GF-D8 (cell line): ENCODE measurements around the gene CLDND2.

Experiments used
- DNase-seq: peaks from one replicate; lab custom pipeline; 2025; lab: John Stamatoyannopoulos, UW

CLDND2 gene

DNA sequence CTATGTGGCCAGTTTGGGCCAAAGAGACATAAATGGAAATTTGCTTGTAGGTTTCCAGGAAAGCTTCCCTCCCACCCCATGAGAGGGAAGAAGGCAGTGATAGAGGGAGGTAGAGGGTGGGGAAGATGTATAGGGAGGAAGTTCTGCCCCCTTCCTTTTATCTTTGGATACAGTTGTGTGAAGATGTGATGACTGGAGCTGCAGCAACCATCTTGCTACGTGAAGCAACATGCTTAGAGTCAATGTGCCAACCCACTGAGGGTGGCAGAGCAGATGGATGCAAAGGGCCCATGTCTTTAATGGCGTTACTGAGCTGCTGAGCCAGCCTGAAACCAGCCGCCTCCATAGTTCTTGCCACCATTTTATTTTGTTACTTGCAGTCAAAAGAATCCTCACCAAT, 37.6 kb downstream of the CLDND2 start:
- DNase-seq, result no peak

DNA sequence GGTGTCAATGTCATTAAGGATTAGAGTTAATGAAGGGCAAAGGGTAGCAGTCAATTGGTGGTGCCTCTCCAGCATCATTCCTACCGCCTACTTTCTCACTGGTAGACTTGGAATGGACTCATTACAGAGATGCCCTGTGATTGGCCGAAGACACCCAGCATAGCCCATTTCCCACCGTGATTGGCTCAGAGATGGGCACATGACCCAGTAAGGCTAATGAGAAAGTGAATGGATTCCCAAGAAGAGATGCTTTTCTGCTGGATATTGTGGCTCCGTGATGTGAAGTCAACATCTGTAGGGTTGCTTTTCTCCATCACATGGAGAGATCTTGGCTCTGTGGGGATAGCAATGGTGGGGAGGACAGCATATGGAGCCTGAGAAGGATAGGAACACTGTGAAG, 38.4 kb downstream of the CLDND2 start:
- no peak for DNase-seq

DNA sequence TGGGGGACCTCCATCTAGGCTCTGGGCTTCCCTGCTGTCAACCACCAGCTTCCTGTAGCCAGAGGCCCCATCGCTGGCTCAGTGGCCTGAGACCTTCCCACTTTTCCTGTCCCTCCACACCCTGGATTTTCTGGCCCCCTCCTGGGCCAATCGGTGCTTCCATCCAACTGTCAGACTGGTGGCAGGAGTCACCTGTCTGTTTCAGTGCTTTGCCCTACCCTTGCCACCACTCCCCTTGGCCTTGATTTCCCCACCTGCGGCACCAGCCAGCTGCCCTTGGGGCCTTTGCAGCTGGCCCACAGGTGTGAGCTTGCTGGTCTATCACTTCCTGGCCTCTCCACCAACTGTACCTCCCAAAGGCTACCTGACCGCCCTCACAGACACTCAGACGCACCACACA, 39.4 kb downstream of the CLDND2 start:
- DNase-seq, result no peak

DNA sequence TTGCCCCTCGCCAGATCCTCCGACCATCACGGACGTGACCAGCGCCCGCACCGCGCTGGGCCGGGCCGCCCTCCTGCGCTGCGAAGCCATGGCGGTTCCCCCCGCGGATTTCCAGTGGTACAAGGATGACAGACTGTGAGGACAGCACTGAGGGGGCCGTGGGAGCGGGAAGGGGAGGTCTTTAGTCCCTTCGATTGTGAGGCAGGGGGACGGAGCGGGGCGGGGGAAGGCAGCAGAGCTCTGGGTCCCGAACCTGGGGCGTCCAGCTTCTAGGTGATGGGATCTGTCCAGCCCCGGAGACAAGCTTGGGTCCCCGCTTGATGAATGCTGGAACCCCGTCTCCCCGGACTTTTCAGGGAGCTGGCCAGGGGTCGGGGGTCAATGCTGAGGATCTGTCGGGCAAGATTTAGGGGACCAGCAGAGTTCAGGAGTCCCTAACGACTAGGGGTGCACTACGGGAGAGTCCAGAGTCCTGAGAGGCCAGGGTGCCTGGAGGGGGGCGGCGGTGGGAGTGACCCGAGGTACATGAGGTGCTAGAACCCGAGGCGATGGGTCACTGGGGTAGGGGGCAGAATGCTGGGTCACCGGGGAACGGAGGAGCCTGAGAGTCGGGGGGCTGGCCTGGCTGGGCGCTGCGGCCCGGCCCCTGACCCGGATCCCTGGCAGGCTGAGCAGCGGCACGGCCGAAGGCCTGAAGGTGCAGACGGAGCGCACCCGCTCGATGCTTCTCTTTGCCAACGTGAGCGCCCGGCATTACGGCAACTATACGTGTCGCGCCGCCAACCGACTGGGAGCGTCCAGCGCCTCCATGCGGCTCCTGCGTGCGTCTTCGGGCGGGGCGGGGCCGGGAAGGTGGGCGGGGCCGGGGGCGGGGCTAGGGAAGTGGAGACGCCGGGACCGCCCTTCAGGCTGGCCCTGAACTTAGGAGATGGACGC, 41.5 kb downstream of the CLDND2 start:
- DNase-seq, result no peak

DNA sequence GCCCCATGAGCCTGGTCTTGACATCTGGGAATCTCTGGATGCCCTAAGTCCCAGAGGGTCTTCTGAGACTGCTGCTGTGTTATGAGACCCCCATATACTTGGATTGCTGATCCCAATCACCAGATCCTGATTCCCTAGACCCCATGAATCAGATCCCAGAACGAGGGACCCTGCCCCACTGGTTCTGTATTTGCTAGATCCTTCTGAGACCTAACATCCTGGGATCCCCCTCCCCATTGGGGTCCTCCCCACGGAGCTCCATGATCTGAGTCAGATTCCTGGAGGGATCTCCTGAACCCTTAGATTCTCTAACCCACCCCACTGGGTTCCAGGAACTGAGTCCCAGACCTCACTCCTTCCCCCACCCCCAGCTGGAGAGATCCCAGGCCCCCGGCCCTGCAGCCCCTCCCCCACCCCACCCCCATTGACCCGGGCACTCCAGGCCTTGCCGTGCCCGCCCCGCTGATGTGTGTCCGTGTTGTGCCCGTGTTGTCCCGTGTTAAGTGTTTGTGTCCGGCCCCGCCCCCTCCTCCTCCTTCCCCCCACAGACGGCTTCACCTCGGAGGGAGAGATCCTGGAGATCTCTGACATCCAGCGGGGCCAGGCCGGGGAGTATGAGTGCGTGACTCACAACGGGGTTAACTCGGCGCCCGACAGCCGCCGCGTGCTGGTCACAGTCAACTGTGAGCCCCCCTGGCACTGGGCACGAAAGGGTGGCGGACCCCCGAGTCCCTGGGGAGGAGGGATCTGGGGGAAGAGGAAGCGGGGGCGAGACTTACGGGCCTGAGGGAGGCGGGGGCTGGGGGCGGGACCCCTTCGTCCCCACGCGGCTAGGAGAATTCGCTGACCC, 42.4 kb downstream of the CLDND2 start:
- DNase-seq, result no peak

DNA sequence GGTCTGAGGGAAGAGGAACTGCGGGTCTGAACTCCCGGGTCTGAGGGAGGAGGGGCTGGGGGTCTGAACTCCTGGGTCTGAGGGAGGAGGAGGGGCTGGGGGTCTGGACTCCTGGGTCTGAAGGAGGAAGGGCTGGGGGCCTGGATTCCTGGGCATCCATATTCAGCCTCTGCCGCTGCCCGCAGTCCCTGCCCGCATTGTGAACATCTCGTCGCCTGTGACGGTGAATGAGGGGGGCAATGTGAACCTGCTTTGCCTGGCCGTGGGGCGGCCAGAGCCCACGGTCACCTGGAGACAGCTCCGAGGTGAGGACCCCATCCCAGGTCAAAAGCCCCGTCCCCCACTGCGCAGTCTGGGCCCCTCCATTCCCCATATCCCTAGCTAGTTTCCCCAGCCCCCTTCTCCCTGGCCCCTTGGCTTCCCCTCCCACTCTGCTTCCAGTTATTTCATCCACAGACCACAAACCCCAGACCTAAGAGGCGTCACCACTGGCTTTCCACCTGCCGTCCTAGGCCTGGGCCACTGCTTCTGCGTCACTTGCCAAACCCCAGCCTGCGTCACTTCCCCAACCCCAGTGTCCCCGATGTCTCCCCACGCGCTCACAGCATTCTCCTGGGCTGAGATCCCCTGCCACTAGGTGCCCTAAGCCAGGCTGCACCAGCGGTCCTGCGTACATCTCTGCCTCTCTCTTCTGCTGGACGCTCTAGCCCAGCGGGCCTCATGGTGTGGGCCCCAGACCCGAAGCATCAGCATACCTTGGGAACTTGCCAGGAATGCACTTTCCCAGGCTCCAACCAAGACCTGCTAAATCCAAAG, 43.4 kb downstream of the CLDND2 start:
- no peak for DNase-seq

DNA sequence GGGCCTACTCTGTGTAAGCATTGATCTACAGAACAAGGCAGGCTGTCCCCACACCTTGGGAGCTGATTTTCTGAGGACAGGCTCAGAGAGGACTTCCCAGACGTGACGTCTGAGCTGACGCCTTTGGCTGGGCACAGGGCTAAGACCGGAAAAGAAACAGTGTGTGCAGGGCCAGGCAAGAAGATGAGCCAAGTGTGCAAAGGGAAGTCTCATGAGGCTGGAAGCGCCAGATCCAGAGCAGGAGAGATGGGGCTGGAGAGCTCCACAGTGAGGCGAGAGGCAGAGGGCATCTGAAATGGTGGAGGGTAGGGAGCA, 44.7 kb downstream of the CLDND2 start:
- DNase-seq, result no peak

DNA sequence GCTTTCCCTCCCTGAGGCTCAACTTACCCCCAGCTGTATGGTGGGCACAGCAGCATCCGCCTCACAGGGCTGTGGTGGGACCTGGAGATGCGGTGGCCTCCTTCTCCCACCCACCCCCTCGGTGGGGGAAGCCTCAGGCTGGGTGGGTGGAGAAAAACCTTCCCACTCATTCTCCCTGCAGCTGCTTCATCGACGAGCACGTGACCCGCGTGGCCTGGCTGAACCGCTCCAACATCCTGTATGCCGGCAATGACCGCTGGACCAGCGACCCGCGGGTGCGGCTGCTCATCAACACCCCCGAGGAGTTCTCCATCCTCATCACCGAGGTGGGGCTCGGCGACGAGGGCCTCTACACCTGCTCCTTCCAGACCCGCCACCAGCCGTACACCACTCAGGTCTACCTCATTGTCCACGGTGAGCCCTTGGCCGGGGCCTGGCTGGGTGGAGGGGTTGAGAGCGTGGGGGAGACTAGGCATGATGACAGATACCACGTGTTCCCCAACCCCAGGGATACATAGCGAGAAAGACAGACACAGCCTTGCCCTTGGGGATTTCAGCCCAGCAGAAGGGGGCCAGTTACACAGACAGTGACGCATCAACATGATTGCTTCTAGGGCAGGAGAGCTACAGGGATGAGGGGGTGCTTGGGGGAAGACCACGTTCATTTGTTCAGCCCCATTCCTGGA, 45.2 kb downstream of the CLDND2 start:
- no peak for DNase-seq

DNA sequence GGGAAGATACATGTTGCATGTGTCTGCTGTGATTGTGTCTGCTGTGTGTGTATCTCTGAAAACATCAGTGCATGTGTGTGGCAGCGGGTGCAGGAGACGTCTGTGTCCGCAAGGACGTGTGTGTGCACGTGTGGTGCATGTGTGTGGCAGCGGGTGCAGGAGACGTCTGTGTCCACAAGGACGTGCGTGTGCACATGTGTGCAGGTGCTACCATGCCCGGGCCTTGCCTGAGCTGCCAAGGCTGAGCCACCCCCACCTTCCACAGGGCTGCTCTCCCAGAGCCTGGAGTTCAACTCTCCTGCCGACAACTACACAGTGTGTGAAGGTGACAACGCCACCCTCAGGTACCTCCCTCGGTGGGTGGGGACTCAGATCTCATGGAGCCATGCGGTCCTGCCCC, 47.0 kb downstream of the CLDND2 start:
- DNase-seq, result no peak

DNA sequence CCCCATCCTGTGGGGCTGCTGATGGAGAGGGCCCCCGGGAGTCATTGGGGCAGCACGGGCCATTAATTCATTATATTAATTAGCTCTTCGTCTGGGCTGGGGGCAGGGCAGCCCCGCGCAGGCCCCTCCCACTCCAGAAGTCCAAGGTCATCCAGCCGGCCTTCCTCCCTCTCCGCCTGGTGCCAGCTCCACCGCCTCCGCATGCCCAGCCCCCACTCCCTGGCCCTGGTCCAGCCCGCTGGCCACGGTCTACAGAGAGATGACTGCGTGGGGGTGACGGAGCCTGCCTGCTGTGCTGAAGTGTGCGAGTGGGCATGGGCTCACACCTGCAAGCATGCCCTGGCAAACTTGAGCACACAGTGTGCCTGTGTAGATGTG, 48.5 kb downstream of the CLDND2 start:
- no peak for DNase-seq

DNA sequence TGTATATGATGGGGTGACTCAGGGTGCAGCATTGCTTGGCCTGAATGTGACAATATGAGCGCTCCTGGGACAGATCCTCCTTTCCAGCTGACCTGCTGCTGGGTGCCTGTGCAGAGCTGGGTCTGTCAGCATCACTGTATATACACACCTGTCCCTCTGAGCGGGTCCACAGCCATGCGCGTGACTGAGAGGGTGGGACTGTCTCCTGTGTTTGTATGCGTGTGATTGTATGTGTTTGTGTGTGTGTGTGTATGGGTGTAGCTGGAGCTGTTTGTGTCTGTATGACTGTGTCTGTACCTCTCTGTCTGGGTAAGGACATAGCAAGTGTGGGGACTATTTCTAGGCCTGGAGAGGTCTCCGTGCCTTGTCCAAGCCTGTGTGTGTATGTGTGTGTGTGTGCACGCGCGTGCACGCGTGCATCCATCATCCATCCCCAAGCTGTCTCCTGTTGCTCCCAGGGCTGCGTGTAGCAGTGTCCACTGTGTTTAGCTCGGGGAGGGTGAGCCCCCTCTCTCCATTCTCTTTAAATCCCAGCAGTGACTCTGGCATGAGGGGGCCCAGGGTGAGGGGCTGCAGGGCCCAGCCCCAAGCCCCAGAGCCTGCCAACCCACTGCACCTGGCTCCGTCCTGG, 49.0 kb downstream of the CLDND2 start:
- no peak for DNase-seq

DNA sequence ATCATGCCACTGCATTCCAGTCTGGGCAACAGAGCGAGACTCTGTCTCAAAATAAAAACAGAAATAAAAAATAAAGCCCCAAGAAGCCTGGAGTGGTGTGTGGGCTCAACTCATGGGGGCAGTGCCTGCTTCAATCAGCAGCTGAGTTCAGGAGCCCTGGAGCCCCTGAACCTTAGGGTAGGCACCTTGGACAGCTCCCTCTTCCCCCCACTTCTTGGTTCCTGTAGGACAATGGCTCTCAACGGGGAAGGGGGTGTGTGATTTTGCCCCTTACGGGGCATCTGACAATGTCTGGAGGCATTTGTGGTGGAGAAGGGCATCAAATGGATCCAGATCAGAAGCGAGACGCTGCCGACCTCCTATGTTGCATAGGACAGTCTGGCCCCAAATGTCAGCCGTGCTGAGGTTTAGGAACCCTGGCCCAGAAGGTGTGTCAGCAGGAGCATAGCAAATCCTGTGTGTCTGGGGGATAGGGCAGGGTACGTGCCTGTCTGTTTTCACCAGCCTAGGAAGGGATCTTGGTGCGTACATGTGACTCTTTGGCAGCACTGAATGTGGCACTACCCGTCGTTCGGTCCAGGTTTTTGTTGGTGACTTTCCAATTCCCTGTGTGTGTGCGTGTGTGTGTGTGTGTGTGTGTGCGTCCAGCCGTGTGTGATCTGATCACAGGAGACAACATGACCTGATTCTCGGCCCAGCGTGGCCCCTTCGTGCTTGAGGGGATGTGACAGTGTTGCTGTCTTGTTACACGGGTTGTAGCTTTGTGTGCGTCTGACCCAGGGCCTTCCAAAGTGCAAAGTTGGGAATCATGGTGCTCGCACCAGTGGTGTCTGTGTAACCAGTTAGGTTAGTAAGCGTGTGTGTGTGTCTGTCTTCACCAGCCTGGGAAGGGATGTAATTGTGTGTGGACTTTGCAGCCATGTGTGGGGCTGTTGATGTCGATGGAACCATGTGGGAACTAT, 49.8 kb downstream of the CLDND2 start:
- no peak for DNase-seq

DNA sequence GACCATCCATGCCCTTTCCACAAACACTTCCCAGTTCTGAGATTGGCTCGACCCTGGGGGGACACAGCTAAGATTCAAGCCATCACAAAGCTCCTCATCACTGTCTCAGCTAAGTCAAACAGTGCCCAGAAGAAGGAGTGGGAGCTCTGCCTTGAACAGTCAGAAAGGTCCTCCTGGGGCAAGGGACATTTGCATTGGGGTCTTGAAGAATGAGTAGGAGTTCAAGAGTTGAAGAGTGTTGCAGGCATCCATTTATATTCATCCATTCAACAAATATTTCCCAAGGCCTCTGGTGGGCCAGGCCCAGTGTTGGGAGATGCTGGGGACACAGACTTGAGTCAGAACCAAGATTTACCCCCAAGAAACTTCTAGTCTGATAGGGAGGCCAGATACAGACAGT, 50.8 kb downstream of the CLDND2 start:
- no peak for DNase-seq

DNA sequence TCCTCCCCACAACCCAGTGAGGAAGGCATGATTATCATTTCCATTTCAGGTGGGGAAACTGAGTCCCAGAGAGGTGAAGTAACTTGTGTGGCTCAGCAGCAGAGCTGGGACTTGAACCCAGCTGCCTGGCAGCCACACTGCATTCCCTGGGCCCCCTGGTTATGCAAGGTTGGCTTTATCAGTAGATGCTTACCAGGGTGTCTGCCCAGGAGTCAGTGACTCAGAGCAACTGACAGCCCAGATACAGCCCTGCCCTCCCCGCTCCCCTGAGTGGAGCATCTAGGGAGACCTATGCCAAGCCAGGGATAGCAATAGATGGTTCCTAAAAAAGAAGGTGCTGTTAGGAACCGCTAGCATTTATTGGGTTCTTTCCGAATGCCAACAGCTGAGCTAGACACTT, 51.4 kb downstream of the CLDND2 start:
- no peak for DNase-seq
